CD4-positive, alpha-beta T cell treated with Interleukin-10 for 1 hour (primary cell): Measurements from ENCODE around the gene P2RX2.

Experiments
- DNase-seq: peaks from one replicate; pipeline ENCODE4 v3.0.0-alpha.2; 2020

The P2RX2 gene

GRCh38 chr12:132668191-132669088 lies 49.9 kb downstream of the P2RX2 start:
- DNase-seq, result no peak

- no peak for DNase-seq
Measured at GRCh38 chr12:132669166-132669879, 50.7 kb downstream of the P2RX2 start.
